Keratinocyte (primary cell): ENCODE measurements around the gene ZNF195. TPM values are rescaled to one million over a fixed set of nuclear protein-coding genes. Genes with fewer than 3 reads are reported as not detected.

ENCODE experiments used
- DNase-seq: peaks from one replicate; pipeline ENCODE4 v3.0.0-alpha.2; 2011; ENCODE audit warnings: low read depth, missing footprints, low spot score
- FAIRE-seq: peaks from 2 replicates; lab custom pipeline; 2011; peaks lifted over from hg19 to GRCh38; lab: Jason Lieb, UNC
- H2AFZ ChIP-seq: 2 replicates; pipeline ENCODE4 v1.6.0; 2012; ENCODE audit warnings: low read length, control low read depth, inconsistent platforms; ENCODE audit not compliant: control insufficient read depth
- H3K27ac ChIP-seq: 2 replicates; pipeline ENCODE4 v1.5.1; 2011; ENCODE audit warnings: low read length; ENCODE audit not compliant: control insufficient read depth, insufficient read depth
- H3K27me3 ChIP-seq: 3 replicates; pipeline ENCODE4 v1.6.0; 2011; ENCODE audit warnings: low read length; ENCODE audit not compliant: control insufficient read depth, insufficient read depth; ENCODE audit errors: extremely low read depth
- H3K36me3 ChIP-seq, 2 experiments: 2 replicates in 1 of 2; 3 replicates in 1 of 2; pipeline ENCODE4 v1.5.1; 2011; ENCODE audit warnings: low read length in 2 of 2, mild to moderate bottlenecking in 1 of 2; ENCODE audit not compliant: control insufficient read depth in 2 of 2, insufficient read depth in 2 of 2; ENCODE audit errors: extremely low read depth in 1 of 2
- H3K4me1 ChIP-seq: 3 replicates; pipeline ENCODE4 v1.5.1; 2011; ENCODE audit warnings: low read length; ENCODE audit not compliant: control insufficient read depth, insufficient read depth; ENCODE audit errors: extremely low read depth
- H3K4me2 ChIP-seq: 3 replicates; pipeline ENCODE4 v1.6.0; 2011; ENCODE audit warnings: low read depth, low read length; ENCODE audit not compliant: control insufficient read depth, insufficient read depth; ENCODE audit errors: extremely low read depth
- H3K4me3 ChIP-seq, 3 experiments: fragments of 200-600 bp in 1 of 3; sonication (generic) in 1 of 3; 2 replicates in 2 of 3; 3 replicates in 1 of 3; pipeline ENCODE4 v1.5.1; 2011 to 2016; ENCODE audit warnings: low read length in 3 of 3, mild to moderate bottlenecking in 3 of 3, control low read depth in 2 of 3, inconsistent platforms in 1 of 3, low read depth in 1 of 3, mixed read lengths in 1 of 3, mixed run types in 1 of 3, moderate library complexity in 1 of 3; ENCODE audit not compliant: control insufficient read depth in 2 of 3, insufficient read depth in 2 of 3; ENCODE audit errors: extremely low read depth in 1 of 3
- H3K79me2 ChIP-seq: 2 replicates; pipeline ENCODE4 v1.6.0; 2012; ENCODE audit warnings: low read length; ENCODE audit not compliant: control insufficient read depth, insufficient read depth
- H3K9ac ChIP-seq: 3 replicates; pipeline ENCODE4 v1.6.0; 2011; ENCODE audit warnings: low read length; ENCODE audit not compliant: control insufficient read depth, insufficient read depth; ENCODE audit errors: extremely low read depth
- H3K9me1 ChIP-seq: 3 replicates; pipeline ENCODE4 v1.6.0; 2011; ENCODE audit warnings: low read length; ENCODE audit not compliant: control insufficient read depth, insufficient read depth; ENCODE audit errors: extremely low read depth
- H3K9me3 ChIP-seq: 2 replicates; pipeline ENCODE4 v1.5.1; 2012; ENCODE audit warnings: low read depth, low read length; ENCODE audit not compliant: control insufficient read depth
- H4K20me1 ChIP-seq: 3 replicates; pipeline ENCODE4 v1.6.0; 2011; ENCODE audit warnings: low read length; ENCODE audit not compliant: control insufficient read depth, insufficient read depth; ENCODE audit errors: extremely low read depth
- CTCF ChIP-seq, 3 experiments: IDR thresholded peaks in 1 of 3; conservative IDR thresholded peaks in 1 of 3; optimal IDR thresholded peaks in 1 of 3; 2 replicates in 2 of 3; 3 replicates in 1 of 3; pipeline versions ENCODE3 to v1.5.1; 2011; ENCODE audit warnings: low read length in 3 of 3, mild to moderate bottlenecking in 3 of 3, moderate library complexity in 2 of 3, control low read depth in 1 of 3, inconsistent platforms in 1 of 3; ENCODE audit not compliant: insufficient read depth in 2 of 3; ENCODE audit errors: extremely low read depth in 1 of 3
- EZH2 ChIP-seq: IDR thresholded peaks from one replicate; pipeline ENCODE4 v1.6.1; 2012; ENCODE audit warnings: inconsistent platforms, mild to moderate bottlenecking, low read length, moderate library complexity
- dilution Hi-C: fragments of 300-500 bp; cut with MboI; formaldehyde crosslinking; loops from one replicate; pipeline ENCODE4 v1.7.0; 2020; ENCODE audit warnings: low sequenced_read_pairs; ENCODE audit not compliant: extremely low pct_ligation_motif_present
- polyA plus RNA-seq, 5 experiments: library from polyadenylated mRNA; depleted of rRNA in 3 of 5; stranded (reverse) in 3 of 5; stranded (forward) in 1 of 5; unstranded in 1 of 5; fragments of >200 nt; gene quantifications; 1 replicate in 1 of 5; 2 replicates in 3 of 5; 3 replicates in 1 of 5; pipeline versions ENCODE4 v1.2.1 to v1.2.3, GENCODE V29; 2011 to 2012; ENCODE audit warnings: missing spikeins in 2 of 5, low read depth in 1 of 5, low replicate concordance in 1 of 5

The ZNF195 gene
- polyA plus RNA-seq, 1 donor (not counting 4 experiments of a cell fraction or from before 2014, with no cell fraction given) = 27.4 TPM

- no peaks in the 10 kb centered on the region for H3K27me3 ChIP-seq
- H3K79me2 ChIP-seq = peaks cover 41% of the 10 kb centered on the region
- H3K9ac ChIP-seq = no peak overlapping the region
- no peak overlapping the region for H3K4me2 ChIP-seq
- TF ChIP-seq CTCF (optimal IDR thresholded peaks at IDR 0.05 in 1 of 3, IDR thresholded peaks at IDR 0.05 in 1 of 3, conservative IDR thresholded peaks at IDR 0.05 in 1 of 3; ENCODE audit: extremely low read depth in 1 of 3, insufficient read depth in 2 of 3, low read length in 3 of 3) (no peak), EZH2 (no peak)
- no peak overlapping the region for H3K4me3 ChIP-seq
- FAIRE-seq (no peak), DNase-seq (no peak)
- peaks cover 28% of the 10 kb centered on the region for H3K9me3 ChIP-seq
- H3K9me1 ChIP-seq = no peaks in the 10 kb centered on the region
- no peak overlapping the region for H3K27ac ChIP-seq
- H4K20me1 ChIP-seq = no peaks in the 10 kb centered on the region
- H3K4me1 ChIP-seq = peaks cover 11% of the 10 kb centered on the region
- H2AFZ ChIP-seq = no peak overlapping the region
- H3K36me3 ChIP-seq = peaks cover 26 to 46% of the 10 kb centered on the region in 2 experiments
- dilution Hi-C loops = no loop called here
These were observed 9.6 kb downstream of the ZNF195 start for GRCh38 chr11:3369366-3369765.

- Histone ChIP-seq H3K27ac (no peak overlapping the region), H3K79me2 (peaks cover 31% of the 10 kb centered on the region), H3K9me3 (peaks cover 35% of the 10 kb centered on the region), H3K9ac (no peak overlapping the region), H3K4me2 (no peak overlapping the region), H3K4me1 (peaks cover 11% of the 10 kb centered on the region), H2AFZ (no peak overlapping the region), H3K4me3 (no peak overlapping the region), H4K20me1 (no peaks in the 10 kb centered on the region), H3K36me3 (peaks cover 26 to 48% of the 10 kb centered on the region in 2 experiments), H3K9me1 (no peaks in the 10 kb centered on the region), H3K27me3 (no peaks in the 10 kb centered on the region)
- no peak for DNase-seq
- TF ChIP-seq EZH2 (no peak), CTCF (optimal IDR thresholded peaks at IDR 0.05 in 1 of 3, IDR thresholded peaks at IDR 0.05 in 1 of 3, conservative IDR thresholded peaks at IDR 0.05 in 1 of 3; ENCODE audit: extremely low read depth in 1 of 3, insufficient read depth in 2 of 3, low read length in 3 of 3) (no peak)
- dilution Hi-C loops = no loop called here
- FAIRE-seq = no peak
These were observed 10.7 kb downstream of the ZNF195 start for GRCh38 chr11:3368199-3368598.
